ENCODE results near the gene FAM221B. TPM values are rescaled to one million over a fixed set of nuclear protein-coding genes. Genes with fewer than 3 reads are reported as not detected.

FAM221B gene
- polyA plus RNA-seq, 1 experiment = not detected

DNA sequence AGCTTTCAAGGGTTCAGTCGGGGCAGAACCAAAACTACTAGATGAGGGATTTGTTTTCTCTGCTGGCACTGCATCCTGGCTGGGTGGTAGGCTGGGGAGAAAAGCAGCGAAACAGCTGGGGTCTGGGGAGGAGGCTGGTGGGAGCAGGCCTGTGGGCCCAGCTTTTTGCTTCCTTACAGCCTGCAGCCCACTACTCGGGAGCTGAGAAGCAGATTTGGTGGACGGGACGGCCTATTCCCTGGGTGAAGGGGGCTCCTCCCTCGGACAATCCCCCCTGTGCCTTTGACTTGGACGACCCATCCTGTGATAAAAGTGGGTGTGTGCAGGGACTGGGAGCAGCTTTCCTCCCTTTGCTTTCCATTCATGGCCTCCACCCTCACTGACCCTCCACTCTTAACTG, 28.0 kb downstream of the FAM221B start:
- TF ChIP-seq, protein P1, sequence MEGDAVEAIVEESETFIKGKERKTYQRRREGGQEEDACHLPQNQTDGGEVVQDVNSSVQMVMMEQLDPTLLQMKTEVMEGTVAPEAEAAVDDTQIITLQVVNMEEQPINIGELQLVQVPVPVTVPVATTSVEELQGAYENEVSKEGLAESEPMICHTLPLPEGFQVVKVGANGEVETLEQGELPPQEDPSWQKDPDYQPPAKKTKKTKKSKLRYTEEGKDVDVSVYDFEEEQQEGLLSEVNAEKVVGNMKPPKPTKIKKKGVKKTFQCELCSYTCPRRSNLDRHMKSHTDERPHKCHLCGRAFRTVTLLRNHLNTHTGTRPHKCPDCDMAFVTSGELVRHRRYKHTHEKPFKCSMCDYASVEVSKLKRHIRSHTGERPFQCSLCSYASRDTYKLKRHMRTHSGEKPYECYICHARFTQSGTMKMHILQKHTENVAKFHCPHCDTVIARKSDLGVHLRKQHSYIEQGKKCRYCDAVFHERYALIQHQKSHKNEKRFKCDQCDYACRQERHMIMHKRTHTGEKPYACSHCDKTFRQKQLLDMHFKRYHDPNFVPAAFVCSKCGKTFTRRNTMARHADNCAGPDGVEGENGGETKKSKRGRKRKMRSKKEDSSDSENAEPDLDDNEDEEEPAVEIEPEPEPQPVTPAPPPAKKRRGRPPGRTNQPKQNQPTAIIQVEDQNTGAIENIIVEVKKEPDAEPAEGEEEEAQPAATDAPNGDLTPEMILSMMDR (IDR thresholded peaks at IDR 0.05; ENCODE audit: insufficient read depth, low read depth, low read length) = no peak
- H3K4me3 ChIP-seq (ENCODE audit: low read depth, low read length) = no peak overlapping the region
- CTCF ChIA-PET = interaction anchor here (1.0 to 5.4 kb wide), 3 partner anchors 13 to 82 kb away, joined by 4 to 22 read pairs (median 5); partner anchors contain the start of genes HINT2 and SPAG8
- H3K36me3 ChIP-seq (ENCODE audit: control insufficient read depth, insufficient read depth, low read length) = peaks cover 13% of the 10 kb centered on the region
- no peaks in the 10 kb centered on the region for H3K27me3 ChIP-seq (ENCODE audit: control insufficient read depth, insufficient read depth, low read length)
- POLR2A ChIA-PET = no interaction called here
- DNase-seq (ENCODE audit: low read depth) = no peak

DNA sequence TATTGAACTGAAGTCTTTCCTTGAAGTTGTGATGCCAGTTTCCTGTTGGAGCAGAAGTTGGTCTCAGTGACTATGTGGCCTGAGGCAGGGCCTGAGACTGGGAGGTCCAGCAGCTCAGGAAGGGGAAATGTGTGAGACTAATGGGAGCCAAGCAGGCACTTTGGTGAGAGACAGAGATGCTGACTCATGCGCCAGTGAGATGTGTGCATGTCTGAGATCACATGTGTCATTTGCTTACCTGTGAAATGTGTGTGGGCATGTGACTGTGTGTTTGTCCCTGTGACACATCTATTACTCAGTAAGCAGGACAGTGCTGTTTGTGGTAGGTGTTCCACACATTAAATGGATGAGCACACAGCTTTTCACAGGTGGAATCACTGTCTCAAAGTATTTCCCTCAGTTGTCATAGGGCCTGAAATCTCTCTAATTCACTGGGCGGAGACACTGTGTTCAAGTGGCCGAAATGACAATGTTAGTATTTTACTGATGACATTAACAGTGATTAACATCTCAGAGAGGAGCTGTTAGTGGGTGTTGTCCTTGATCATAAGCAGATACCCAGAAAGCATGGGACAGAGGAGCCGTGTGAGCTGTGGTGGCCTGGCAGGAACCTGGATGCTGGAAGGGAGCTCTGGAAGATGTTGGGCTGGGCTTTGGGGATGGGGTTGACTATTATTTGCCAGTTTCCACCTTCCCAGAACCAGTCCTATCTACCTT, 29.7 kb downstream of the FAM221B start:
- Histone ChIP-seq H3K36me3 (ENCODE audit: control insufficient read depth, insufficient read depth, low read length) (peaks cover 9% of the 10 kb centered on the region), H3K27me3 (ENCODE audit: control insufficient read depth, insufficient read depth, low read length) (no peaks in the 10 kb centered on the region), H3K4me3 (ENCODE audit: low read depth, low read length) (no peak overlapping the region)
- TF ChIP-seq, protein P1 (IDR thresholded peaks at IDR 0.05; ENCODE audit: insufficient read depth, low read depth, low read length) = no peak
- POLR2A ChIA-PET = interaction anchor here (0.5 kb wide), 2 partner anchors 11 to 306 kb away, joined by 6 to 14 read pairs; no protein-coding TSS in a partner anchor
- CTCF ChIA-PET = interaction anchor here (1.0 to 5.4 kb wide), 4 partner anchors 9 to 104 kb away, joined by 3 to 22 read pairs (median 5); partner anchors contain the start of genes HINT2 and SPAG8
- peak; percentile 26 for DNase-seq (ENCODE audit: low read depth)

DNA sequence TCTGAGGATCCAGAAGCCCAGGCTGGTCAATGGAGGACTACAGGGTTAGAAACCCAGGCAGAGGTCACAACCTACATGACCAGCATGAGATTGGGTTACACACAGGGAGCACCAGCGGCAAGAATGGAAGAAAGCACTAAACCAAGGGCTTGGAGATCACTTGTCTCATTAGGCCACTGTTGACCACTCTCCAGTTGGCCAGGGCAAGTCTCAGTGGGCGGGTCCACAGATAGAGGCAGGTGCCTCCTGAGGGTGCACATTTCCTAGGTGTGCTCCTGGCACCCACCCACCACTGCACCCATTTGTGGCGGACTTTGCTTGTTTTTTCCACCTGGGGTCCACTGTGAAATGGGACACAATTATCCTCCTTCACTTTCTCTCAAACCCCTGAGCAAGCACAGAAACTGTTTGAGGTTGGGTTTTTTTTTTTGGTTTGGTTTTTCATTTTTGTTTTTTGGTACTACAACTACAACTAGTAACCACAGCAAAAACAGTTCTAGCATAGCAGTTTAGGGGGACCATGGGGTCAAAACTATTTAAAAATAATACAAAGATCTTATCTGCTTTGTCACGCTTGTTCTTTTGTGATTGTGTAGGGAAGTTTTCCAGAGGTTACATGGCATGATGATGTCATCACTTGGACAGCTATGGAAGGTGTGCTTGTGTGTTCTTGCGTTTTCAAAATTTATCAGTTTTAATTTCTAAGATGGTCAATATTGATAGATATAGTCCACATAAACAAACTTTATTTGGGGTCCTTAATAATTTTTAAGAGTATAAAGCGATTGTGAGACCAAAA, 31.0 kb downstream of the FAM221B start:
- DNase-seq (ENCODE audit: low read depth) = no peak
- CTCF ChIA-PET = interaction anchor here (1.7 to 5.4 kb wide), 4 partner anchors 16 to 106 kb away, joined by 4 to 22 read pairs (median 8); partner anchors contain the start of genes HINT2 and SPAG8

DNA sequence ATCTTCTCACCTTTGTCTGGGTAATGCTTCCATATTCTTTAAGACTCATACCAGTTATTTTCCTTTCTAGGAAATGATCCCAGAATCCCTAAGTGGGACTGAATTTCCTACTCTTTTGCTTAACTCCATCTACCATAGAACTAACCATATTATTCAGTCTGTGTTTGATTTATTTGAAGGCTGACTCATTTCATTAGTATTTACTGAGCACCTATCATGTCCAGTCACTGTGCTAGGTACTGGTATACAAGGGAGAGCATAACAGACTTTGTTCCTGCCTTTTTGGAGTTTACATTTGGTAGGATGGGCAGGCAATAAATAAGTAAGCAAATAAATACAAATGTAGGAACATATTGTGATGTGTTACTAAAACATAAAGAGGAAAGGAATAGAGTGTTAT, 32.8 kb downstream of the FAM221B start:
- TF ChIP-seq, protein P1 (IDR thresholded peaks at IDR 0.05; ENCODE audit: insufficient read depth, low read depth, low read length) = no peak
- ChIA-PET CTCF (interaction anchor here (1.9 to 2.9 kb wide), 2 partner anchors 18 to 30 kb away, joined by 7 to 9 read pairs; partner anchors contain the start of gene HINT2), POLR2A (no interaction called here)
- Histone ChIP-seq H3K27me3 (ENCODE audit: control insufficient read depth, insufficient read depth, low read length) (no peaks in the 10 kb centered on the region), H3K4me3 (ENCODE audit: low read depth, low read length) (no peak overlapping the region), H3K36me3 (ENCODE audit: control insufficient read depth, insufficient read depth, low read length) (peaks cover 4% of the 10 kb centered on the region)
- DNase-seq (ENCODE audit: low read depth) = no peak

More for the DNA sequence above, 31.0 kb downstream of the FAM221B start:
- H3K27me3 ChIP-seq (ENCODE audit: control insufficient read depth, insufficient read depth, low read length) = no peaks in the 10 kb centered on the region
- H3K4me3 ChIP-seq (ENCODE audit: low read depth, low read length) = no peak overlapping the region
- H3K36me3 ChIP-seq (ENCODE audit: control insufficient read depth, insufficient read depth, low read length) = peaks cover 9% of the 10 kb centered on the region
- POLR2A ChIA-PET = no interaction called here
- TF ChIP-seq, protein P1 (IDR thresholded peaks at IDR 0.05; ENCODE audit: insufficient read depth, low read depth, low read length) = no peak

GRCh38 chr9:35793461-35793860, 35.1 kb downstream of the FAM221B start:
- TF ChIP-seq, protein P1 (IDR thresholded peaks at IDR 0.05; ENCODE audit: insufficient read depth, low read depth, low read length) = no peak
- H3K4me3 ChIP-seq (ENCODE audit: low read depth, low read length) = peak overlapping the region; percentile 61
- POLR2A ChIA-PET = no interaction called here
- CTCF ChIA-PET = interaction anchor here (0.6 to 2.8 kb wide), 8 partner anchors 19 to 152 kb away, joined by 3 to 20 read pairs (median 4); partner anchors contain the start of genes HINT2 and SPAG8
- no peaks in the 10 kb centered on the region for H3K27me3 ChIP-seq (ENCODE audit: control insufficient read depth, insufficient read depth, low read length)
- DNase-seq (ENCODE audit: low read depth) = no peak
- no peaks in the 10 kb centered on the region; the same call in 1 of the 2 replicates for H3K36me3 ChIP-seq (ENCODE audit: control insufficient read depth, insufficient read depth, low read length)
